ENCODE results near the gene NUDT13. TPM values are rescaled to one million over a fixed set of nuclear protein-coding genes. Genes with fewer than 3 reads are reported as not detected.

NUDT13 gene
- total and polyA plus RNA-seq, 2 of the 4 experiments (the other 2 are of a cell fraction) = 0.90 to 1.7 TPM

DNA sequence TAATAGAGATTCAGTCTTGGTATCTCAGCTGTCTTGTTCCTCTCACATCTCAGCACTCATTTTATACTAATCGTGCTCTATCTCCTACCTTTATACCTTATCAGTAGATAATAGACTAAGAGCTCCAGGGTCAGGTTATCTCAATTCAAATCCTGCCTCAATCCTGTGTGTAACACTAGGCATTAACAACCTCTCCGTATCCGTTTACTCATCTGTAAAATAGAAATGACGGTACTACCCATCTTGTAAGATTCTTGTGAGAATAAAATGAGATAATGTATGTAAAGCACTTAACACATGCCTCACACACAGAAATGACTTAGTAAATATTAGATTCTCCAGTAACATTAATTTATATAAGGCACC, 13.0 kb upstream of the NUDT13 start:
- no peak for DNase-seq
- H3K4me1 ChIP-seq (ENCODE audit: control insufficient read depth, insufficient read depth, low read length) = peaks cover 3% of the 10 kb centered on the region; the same call in 1 of the 2 replicates
- peaks cover 0 to 6% of the 10 kb centered on the region in 2 experiments; a peak in 1 of 4 replicates for H3K79me1 ChIP-seq (ENCODE audit: low read depth in 1 of 2, low read length in 2 of 2)
- no peak overlapping the region for H4K91ac ChIP-seq (ENCODE audit: insufficient read depth, low read depth, low read length)
- peak overlapping the region; percentile 64 for H3K9ac ChIP-seq (ENCODE audit: low read depth, low read length)
- H3K18ac ChIP-seq (ENCODE audit: low read depth, low read length) = peak overlapping the region; percentile 7; the same call in 1 of the 2 replicates
- TF ChIP-seq NFE2L2 (IDR thresholded peaks at IDR 0.05; ENCODE audit: low read depth, low read length) (no peak), BHLHE40 (IDR thresholded peaks at IDR 0.05; ENCODE audit: low read depth, low read length) (no peak), CHD1 (IDR thresholded peaks at IDR 0.05; ENCODE audit: low read depth, low read length) (no peak), RCOR1 (IDR thresholded peaks at IDR 0.05; ENCODE audit: insufficient replicate concordance, low read length) (no peak), MAFK (IDR thresholded peaks at IDR 0.05; ENCODE audit: low read depth, low read length) (no peak), CEBPB (IDR thresholded peaks at IDR 0.05; ENCODE audit: low read depth, low read length) (no peak), MAZ (IDR thresholded peaks at IDR 0.05; ENCODE audit: borderline replicate concordance, low read depth, low read length) (no peak), FOS (IDR thresholded peaks at IDR 0.05; ENCODE audit: low read depth, low read length) (no peak), SMC3 (IDR thresholded peaks at IDR 0.05; ENCODE audit: low read depth, low read length) (no peak), RAD21 (IDR thresholded peaks at IDR 0.05; ENCODE audit: low read length) (no peak), MXI1 (IDR thresholded peaks at IDR 0.05; ENCODE audit: borderline replicate concordance, low read depth, low read length) (no peak), RFX5 (IDR thresholded peaks at IDR 0.05; ENCODE audit: low read depth, low read length) (no peak)
- TF ChIP-seq, protein P1, sequence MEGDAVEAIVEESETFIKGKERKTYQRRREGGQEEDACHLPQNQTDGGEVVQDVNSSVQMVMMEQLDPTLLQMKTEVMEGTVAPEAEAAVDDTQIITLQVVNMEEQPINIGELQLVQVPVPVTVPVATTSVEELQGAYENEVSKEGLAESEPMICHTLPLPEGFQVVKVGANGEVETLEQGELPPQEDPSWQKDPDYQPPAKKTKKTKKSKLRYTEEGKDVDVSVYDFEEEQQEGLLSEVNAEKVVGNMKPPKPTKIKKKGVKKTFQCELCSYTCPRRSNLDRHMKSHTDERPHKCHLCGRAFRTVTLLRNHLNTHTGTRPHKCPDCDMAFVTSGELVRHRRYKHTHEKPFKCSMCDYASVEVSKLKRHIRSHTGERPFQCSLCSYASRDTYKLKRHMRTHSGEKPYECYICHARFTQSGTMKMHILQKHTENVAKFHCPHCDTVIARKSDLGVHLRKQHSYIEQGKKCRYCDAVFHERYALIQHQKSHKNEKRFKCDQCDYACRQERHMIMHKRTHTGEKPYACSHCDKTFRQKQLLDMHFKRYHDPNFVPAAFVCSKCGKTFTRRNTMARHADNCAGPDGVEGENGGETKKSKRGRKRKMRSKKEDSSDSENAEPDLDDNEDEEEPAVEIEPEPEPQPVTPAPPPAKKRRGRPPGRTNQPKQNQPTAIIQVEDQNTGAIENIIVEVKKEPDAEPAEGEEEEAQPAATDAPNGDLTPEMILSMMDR (conservative IDR thresholded peaks at IDR 0.05; ENCODE audit: low read depth, low read length) = no peak
- TF ChIP-seq, protein P2, sequence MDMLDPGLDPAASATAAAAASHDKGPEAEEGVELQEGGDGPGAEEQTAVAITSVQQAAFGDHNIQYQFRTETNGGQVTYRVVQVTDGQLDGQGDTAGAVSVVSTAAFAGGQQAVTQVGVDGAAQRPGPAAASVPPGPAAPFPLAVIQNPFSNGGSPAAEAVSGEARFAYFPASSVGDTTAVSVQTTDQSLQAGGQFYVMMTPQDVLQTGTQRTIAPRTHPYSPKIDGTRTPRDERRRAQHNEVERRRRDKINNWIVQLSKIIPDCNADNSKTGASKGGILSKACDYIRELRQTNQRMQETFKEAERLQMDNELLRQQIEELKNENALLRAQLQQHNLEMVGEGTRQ (IDR thresholded peaks at IDR 0.05; ENCODE audit: low read depth, low read length) = no peak
- WGBS, 2 experiments (ENCODE audit: extremely low coverage in 2 of 2, insufficient read length in 1 of 2) = no CpG with 5 or more reads among the region's 4 CpGs
- no peaks in the 10 kb centered on the region for H3K9me3 ChIP-seq (ENCODE audit: control insufficient read depth, insufficient read depth, low read length)
- no peaks in the 10 kb centered on the region for H3K27me3 ChIP-seq (ENCODE audit: control insufficient read depth, insufficient read depth, low read length)
- H2AFZ ChIP-seq (replicated peaks; ENCODE audit: low read length, poor library complexity) = no peak overlapping the region
- H4K8ac ChIP-seq (ENCODE audit: low read depth in 2 of 2, low read length in 2 of 2) = peak overlapping the region; percentile 85 to 93
- H4K5ac ChIP-seq (ENCODE audit: low read depth, low read length) = peak overlapping the region; percentile 24; the same call in 1 of the 2 replicates
- no TSS peak for BruUV-seq (replicated peaks)
- no peak overlapping the region for H2BK20ac ChIP-seq (ENCODE audit: low read depth, low read length)
- dilution Hi-C loops (cut with HindIII; ENCODE audit: low sequenced_read_pairs, unreplicated experiment) = no loop called here
- peaks cover 16% of the 10 kb centered on the region for H4K20me1 ChIP-seq (ENCODE audit: insufficient read depth, low read length)
- in situ Hi-C loops (cut with MboI; ENCODE audit: low sequenced_read_pairs) = no loop called here
- peak overlapping the region; percentile 45; the same call in 1 of the 3 replicates for H2BK15ac ChIP-seq (ENCODE audit: low read depth, low read length)
- H3K27ac ChIP-seq (ENCODE audit: insufficient read depth, low read length) = peak overlapping the region; percentile 30
- ATAC-seq (ENCODE audit: low read depth) = no peak
- peak overlapping the region; percentile 62 for H2BK5ac ChIP-seq (ENCODE audit: low read depth, low read length, poor library complexity, severe bottlenecking)
- H3K9me1 ChIP-seq (ENCODE audit: insufficient read depth, low read length) = no peaks in the 10 kb centered on the region; the same call in 1 of the 2 replicates
- peak overlapping the region; percentile 59 for H3K4me2 ChIP-seq (ENCODE audit: low read depth, low read length)
- intact Hi-C loops (cut with micrococcal nuclease) = no loop called here
- H3K23ac ChIP-seq (ENCODE audit: low read depth, low read length) = peak overlapping the region; percentile 10; the same call in 1 of the 2 replicates
- no peak overlapping the region for H2BK120ac ChIP-seq (ENCODE audit: low read depth, low read length)
- H3K14ac ChIP-seq (replicated peaks; ENCODE audit: low read depth, low read length) = peak overlapping the region; percentile 53; the same call in 1 of the 2 replicates
- CTCF ChIA-PET = interaction anchor here (0.6 to 1.1 kb wide), 3 partner anchors 12 to 47 kb away, joined by 3 to 6 read pairs (median 4); no protein-coding TSS in a partner anchor
- H3K4ac ChIP-seq (ENCODE audit: low read depth, low read length) = peak overlapping the region; percentile 43; the same call in 1 of the 2 replicates
- peak overlapping the region; percentile 20; the same call in 1 of the 2 replicates for H3K4me3 ChIP-seq (ENCODE audit: insufficient read depth, low read depth, low read length)
- no peaks in the 10 kb centered on the region; the same call in 1 of the 2 replicates for H3K36me3 ChIP-seq (ENCODE audit: control insufficient read depth, insufficient read depth, low read length)
- no peak overlapping the region for H2AK5ac ChIP-seq (ENCODE audit: low read depth, low read length)
- 0 out of 2 replicates have a peak overlapping the region, but pooled peaks have one; percentile 45 for H3K56ac ChIP-seq (ENCODE audit: extremely low read depth, insufficient read depth, low read length)
- H2AK9ac ChIP-seq (replicated peaks; ENCODE audit: low read depth, low read length, poor library complexity) = no peak overlapping the region
- POLR2A ChIA-PET (ENCODE audit: unreplicated experiment) = interaction anchor here (0.6 kb wide), 2 partner anchors 1112 to 1737 kb away, joined by 4 to 17 read pairs; no protein-coding TSS in a partner anchor
